Activated CD8-positive, alpha-beta T cell treated with anti-CD3 and anti-CD28 coated beads for 36 hours (primary cell): Measurements from ENCODE around the gene DHRS3. TPM values are rescaled to one million over a fixed set of nuclear protein-coding genes. Genes with fewer than 3 reads are reported as not detected.

Experiments
- ATAC-seq: fragments of 200-7000 bp; cut with Tn5 transposase; one replicate; pipeline ENCODE4 v1.10.0; 2021; ENCODE audit warnings: mild to moderate bottlenecking, moderate library complexity
- CTCF ChIA-PET: fragments of 350-600 bp; sonication (Branson Sonifier 250); formaldehyde crosslinking; loops from one replicate; lab custom pipeline; 2021; ENCODE audit warnings: antibody characterized with exemption; lab: Charles Lee
- POLR2A ChIA-PET: fragments of 350-600 bp; sonication (Branson Sonifier 250); formaldehyde crosslinking; loops from one replicate; lab custom pipeline; 2021; ENCODE audit warnings: antibody characterized with exemption; lab: Charles Lee
- DNase-seq: peaks from one replicate; pipeline ENCODE4 v3.0.0-alpha.2; 2020
- H3K27ac Mint-ChIP-seq: one replicate; pipeline ENCODE4 v1.8.0; 2021; ENCODE audit warnings: mild to moderate bottlenecking, mixed read lengths
- H3K27me3 Mint-ChIP-seq: one replicate; pipeline ENCODE4 v1.8.0; 2021; ENCODE audit warnings: mixed read lengths
- H3K36me3 Mint-ChIP-seq: one replicate; pipeline ENCODE4 v1.8.0; 2021; ENCODE audit warnings: low read depth, mixed read lengths
- H3K4me1 Mint-ChIP-seq: one replicate; pipeline ENCODE4 v1.8.0; 2021; ENCODE audit warnings: low read depth, mixed read lengths
- H3K4me3 Mint-ChIP-seq: one replicate; pipeline ENCODE4 v1.8.0; 2021; ENCODE audit warnings: mild to moderate bottlenecking, moderate library complexity, mixed read lengths
- H3K9me3 Mint-ChIP-seq: one replicate; pipeline ENCODE4 v1.8.0; 2021; ENCODE audit warnings: mixed read lengths
- CTCF ChIP-seq: fragments of 200-600 bp; IDR thresholded peaks from one replicate; pipeline ENCODE4 v1.8.0; 2022; ENCODE audit warnings: antibody characterized with exemption, mild to moderate bottlenecking
- intact Hi-C: fragments of 100-400 bp; cut with micrococcal nuclease; formaldehyde crosslinking; loops from one replicate; pipeline ENCODE4 v1.10.0; 2022
- total RNA-seq, 2 experiments: library from RNA; stranded (reverse); gene quantifications; one replicate each; pipeline ENCODE4 v1.2.3, GENCODE V29; 2021

DHRS3 gene
- total RNA-seq, 2 experiments from 2014 or later, result 129 to 135 TPM

GRCh38 chr1:12585536-12585935 lies 32.5 kb downstream of the DHRS3 start:
- no peak for TF ChIP-seq CTCF
- intact Hi-C loops, result no loop called here
- no peak for ATAC-seq
- ChIA-PET CTCF (no interaction called here), POLR2A (no interaction called here)
- Mint-ChIP-seq H3K27me3 (no peaks in the 10 kb centered on the region), H3K4me1 (peaks cover 17% of the 10 kb centered on the region), H3K36me3 (peaks cover 34% of the 10 kb centered on the region), H3K9me3 (no peaks in the 10 kb centered on the region), H3K27ac (no peak overlapping the region), H3K4me3 (no peak overlapping the region)
- DNase-seq, result no peak

GRCh38 chr1:12584900-12585525 lies 33.0 kb downstream of the DHRS3 start:
- CTCF ChIA-PET, result no interaction called here
- H3K36me3 Mint-ChIP-seq, result peaks cover 35% of the 10 kb centered on the region
- intact Hi-C loops, result no loop called here
- H3K9me3 Mint-ChIP-seq, result no peaks in the 10 kb centered on the region
- peaks cover 17% of the 10 kb centered on the region for H3K4me1 Mint-ChIP-seq
- POLR2A ChIA-PET, result no interaction called here
- no peaks in the 10 kb centered on the region for H3K27me3 Mint-ChIP-seq
- H3K27ac Mint-ChIP-seq, result no peak overlapping the region
- TF ChIP-seq CTCF, result no peak
- ATAC-seq, result no peak
- H3K4me3 Mint-ChIP-seq, result no peak overlapping the region
- DNase-seq, result no peak

- H3K4me3 Mint-ChIP-seq, result no peak overlapping the region
- CTCF ChIA-PET, result no interaction called here
- POLR2A ChIA-PET, result no interaction called here
- H3K27me3 Mint-ChIP-seq, result no peaks in the 10 kb centered on the region
- no peak overlapping the region for H3K27ac Mint-ChIP-seq
- H3K36me3 Mint-ChIP-seq, result peaks cover 31% of the 10 kb centered on the region
- H3K4me1 Mint-ChIP-seq, result peaks cover 15% of the 10 kb centered on the region
- H3K9me3 Mint-ChIP-seq, result no peaks in the 10 kb centered on the region
- DNase-seq (no peak), ATAC-seq (no peak)
- no peak for TF ChIP-seq CTCF
- intact Hi-C loops, result no loop called here
These were observed 34.5 kb downstream of the DHRS3 start for GRCh38 chr1:12583484-12583883.

- TF ChIP-seq CTCF, result no peak
- ChIA-PET POLR2A (no interaction called here), CTCF (no interaction called here)
- no peaks in the 10 kb centered on the region for H3K27me3 Mint-ChIP-seq
- H3K4me3 Mint-ChIP-seq, result no peak overlapping the region
- peaks cover 7% of the 10 kb centered on the region for H3K4me1 Mint-ChIP-seq
- H3K27ac Mint-ChIP-seq, result no peak overlapping the region
- no peak for DNase-seq
- intact Hi-C loops, result no loop called here
- peaks cover 29% of the 10 kb centered on the region for H3K36me3 Mint-ChIP-seq
- no peaks in the 10 kb centered on the region for H3K9me3 Mint-ChIP-seq
- ATAC-seq, result no peak
These were observed 35.4 kb downstream of the DHRS3 start for GRCh38 chr1:12582649-12583048.

- Mint-ChIP-seq H3K9me3 (no peaks in the 10 kb centered on the region), H3K27ac (no peak overlapping the region), H3K4me1 (peaks cover 2% of the 10 kb centered on the region), H3K36me3 (peaks cover 35% of the 10 kb centered on the region), H3K27me3 (no peaks in the 10 kb centered on the region), H3K4me3 (no peak overlapping the region)
- intact Hi-C loops, result no loop called here
- DNase-seq (no peak), ATAC-seq (no peak)
- no peak for TF ChIP-seq CTCF
- ChIA-PET POLR2A (interaction anchor here (0.5 to 0.9 kb wide), 3 partner anchors 9 to 19 kb away, joined by 3 to 4 read pairs (median 3); no protein-coding TSS in a partner anchor), CTCF (interaction anchor here (1.0 kb wide), 1 partner anchor 50 kb away, joined by 4 read pairs; no protein-coding TSS in a partner anchor)
These were observed 36.8 kb downstream of the DHRS3 start for GRCh38 chr1:12581179-12581578.
